IPS-11a (cell line): Measurements from ENCODE around the gene CASP1.
"Not testable (repeated sequence)": the region's sequence is repeated elsewhere in the genome, so short reads cannot be mapped to it uniquely, and the experiment has no call there.

Source experiments
- H3K4me3 ChIP-seq: one replicate; pipeline ENCODE4 v1.5.1; 2013; ENCODE audit warnings: low read depth, low read length, control low read depth

Gene CASP1

GRCh38 chr11:105034813-105035620, at the start of gene CASP1:
TSS of gene CASP1 (minus strand) at chr11:105035144. CDS start at chr11:105035113, 31 bp downstream.
- no peak within 1 kb of the TSS for H3K4me3 ChIP-seq

- H3K4me3 ChIP-seq, result no peak overlapping the region
These were observed 46.6 kb upstream of the CASP1 start for GRCh38 chr11:105081412-105082150.

DNA sequence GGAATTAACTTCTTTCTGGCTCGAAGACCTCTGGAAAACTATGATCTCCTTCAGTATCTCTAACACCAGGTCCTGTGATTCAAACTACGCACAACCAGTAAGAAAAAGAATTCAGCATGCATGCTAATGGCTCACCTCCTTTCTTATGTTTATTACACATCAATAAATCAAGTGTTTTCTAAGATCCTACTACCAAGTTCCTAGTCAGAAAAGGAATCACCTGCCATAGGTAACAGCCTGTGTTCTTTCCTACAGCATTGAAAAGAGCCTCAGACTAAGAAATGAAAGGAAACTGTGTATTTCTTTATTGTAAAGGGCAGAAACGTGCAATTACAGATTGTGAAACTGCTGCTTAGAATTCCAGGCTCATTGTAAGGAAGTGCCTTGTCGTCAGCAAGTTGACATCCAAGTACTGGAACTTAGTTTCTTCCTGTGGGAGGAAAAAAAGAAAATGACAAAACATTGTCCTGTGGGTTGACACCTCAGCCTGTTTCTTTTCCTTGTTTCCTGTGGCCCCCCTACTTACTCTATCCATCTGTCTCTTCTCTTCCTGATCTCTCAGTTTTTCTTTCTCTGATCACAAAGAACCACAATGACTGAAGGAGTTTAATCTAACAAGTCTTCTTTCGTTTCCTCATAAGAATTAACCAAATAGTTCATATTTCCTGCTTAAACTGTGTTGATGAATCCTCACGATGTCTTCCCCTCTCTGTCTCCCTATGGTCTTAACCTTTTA, 45.4 kb upstream of the CASP1 start:
- H3K4me3 ChIP-seq, result not testable (repeated sequence)

DNA sequence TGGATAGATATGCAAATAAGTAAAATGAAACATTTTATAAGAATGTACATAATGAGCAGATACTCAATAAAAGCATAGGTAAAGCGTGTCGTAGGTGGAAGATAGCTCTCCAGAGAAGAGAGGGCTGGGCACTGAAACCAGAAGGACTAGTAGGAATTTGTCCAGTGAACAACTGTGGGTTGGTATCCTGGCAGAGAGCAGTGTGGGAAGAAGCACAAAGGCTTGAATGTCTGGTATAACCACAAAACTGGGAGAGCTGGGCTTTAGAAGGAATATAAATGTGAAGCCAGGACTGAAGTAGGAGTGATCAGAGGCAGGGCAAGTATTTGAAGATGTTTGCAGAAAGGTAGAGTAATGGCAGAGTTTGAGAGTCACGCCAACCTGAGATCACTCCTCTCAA, 43.3 kb upstream of the CASP1 start:
- no peak overlapping the region for H3K4me3 ChIP-seq

DNA sequence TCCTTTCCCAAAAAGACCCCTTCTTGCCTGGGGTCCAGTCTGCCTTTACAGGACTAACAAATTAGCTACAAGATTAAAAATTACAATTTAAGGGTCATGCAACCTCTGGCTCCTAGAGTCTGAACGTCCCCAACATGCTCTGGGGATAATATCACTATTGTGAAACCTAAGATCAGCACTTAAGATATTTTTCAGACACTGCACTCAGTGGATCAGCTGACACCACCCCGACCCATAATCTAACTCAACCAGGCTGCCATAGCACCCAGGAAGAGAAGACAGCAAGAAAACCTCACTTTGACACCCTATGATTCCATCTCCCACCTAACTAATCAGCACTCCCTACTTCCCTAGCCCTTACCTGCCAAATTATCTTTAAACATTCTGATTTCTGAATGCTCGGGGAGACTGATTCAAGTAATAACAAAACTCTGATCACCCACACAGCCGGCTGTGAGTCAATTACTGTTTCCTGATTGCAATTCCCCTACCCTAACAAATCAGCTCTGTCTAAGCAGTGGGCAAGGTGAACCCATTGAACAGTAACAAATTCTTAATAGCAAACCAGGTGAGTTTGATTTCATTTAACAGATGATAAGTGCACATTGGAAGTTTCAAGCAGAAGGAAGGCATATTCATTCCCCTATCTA, 42.3 kb upstream of the CASP1 start:
- H3K4me3 ChIP-seq, result not testable (repeated sequence)

DNA sequence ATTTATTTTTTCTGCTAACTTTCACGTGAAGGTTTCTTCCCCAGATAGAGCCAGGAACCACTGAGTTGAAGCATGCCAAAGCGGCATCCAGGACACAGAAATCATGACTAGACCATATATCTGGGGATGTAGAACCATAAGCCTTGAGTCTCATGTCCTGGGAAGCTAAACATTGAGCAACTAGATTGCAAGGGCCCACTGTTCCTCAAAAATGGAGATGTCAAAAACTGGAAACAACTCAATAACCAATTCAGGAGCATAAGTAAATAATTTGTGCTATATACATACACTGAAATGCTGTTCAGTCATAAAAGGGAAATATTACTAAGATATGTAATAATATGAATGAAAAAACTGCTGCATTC, 39.2 kb upstream of the CASP1 start:
- no peak overlapping the region for H3K4me3 ChIP-seq

GRCh38 chr11:105073456-105074165, 38.7 kb upstream of the CASP1 start:
- H3K4me3 ChIP-seq, result no peak overlapping the region

GRCh38 chr11:105072080-105072479, 37.1 kb upstream of the CASP1 start:
- H3K4me3 ChIP-seq, result not testable (repeated sequence)

GRCh38 chr11:105071089-105071732, 36.3 kb upstream of the CASP1 start:
- H3K4me3 ChIP-seq, result no peak overlapping the region

DNA sequence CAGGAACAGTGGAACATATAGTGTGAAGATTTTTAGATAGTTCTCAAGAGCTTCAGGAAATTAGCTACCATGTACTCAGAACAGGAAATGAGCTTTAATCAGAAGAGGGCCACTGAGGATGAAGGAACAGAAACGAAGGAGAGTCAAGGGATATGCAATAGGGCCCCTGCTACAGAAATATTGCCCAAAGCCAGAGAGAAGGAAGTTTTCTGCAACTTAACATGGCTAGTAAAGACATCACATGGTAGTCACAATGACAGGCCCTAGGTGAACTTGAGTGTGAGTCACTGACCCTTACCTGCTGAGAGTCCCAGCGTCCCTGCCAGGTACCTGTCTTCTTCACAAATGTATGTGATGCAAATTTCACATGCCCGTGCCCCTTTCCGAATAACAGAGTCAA, 35.4 kb upstream of the CASP1 start:
- no peak overlapping the region for H3K4me3 ChIP-seq

GRCh38 chr11:105069749-105070148, 34.8 kb upstream of the CASP1 start:
- not testable (repeated sequence) for H3K4me3 ChIP-seq

DNA sequence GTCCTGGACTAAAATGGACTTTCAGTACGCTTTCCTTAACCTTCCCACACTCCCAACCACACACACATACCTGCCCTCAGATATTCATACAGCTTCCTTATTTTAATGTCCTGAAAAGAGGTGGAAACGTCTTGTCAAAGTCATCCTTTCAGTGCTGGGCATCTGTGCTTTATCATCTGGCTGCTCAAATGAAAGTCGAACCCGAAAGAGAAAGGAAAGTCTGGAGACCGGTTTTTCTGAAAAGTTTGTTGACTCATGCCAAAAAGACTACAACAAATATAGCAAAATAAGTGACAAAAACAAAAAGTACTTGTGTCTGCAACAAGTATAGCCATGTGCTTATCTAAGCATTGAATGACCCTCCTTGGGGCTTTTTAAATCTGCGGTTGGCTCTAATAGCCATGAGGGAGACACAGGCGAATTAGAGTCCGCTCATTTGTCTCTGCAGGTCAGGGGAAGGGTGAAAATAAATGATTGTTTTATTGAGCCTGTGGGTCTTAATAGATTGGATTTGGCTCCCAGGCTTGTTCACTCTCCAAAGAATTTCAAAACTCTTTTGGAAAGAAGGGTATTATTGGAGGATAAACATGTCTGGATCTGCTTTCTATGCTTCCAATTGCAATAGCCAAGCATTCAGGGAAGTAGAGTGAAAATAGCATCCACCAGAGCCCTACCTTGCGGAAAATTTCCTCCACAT, 28.4 kb upstream of the CASP1 start:
- not testable (repeated sequence) for H3K4me3 ChIP-seq

GRCh38 chr11:105057432-105057831, 22.5 kb upstream of the CASP1 start:
- H3K4me3 ChIP-seq, result no peak overlapping the region

GRCh38 chr11:105056446-105056845, 21.5 kb upstream of the CASP1 start:
- no peak overlapping the region for H3K4me3 ChIP-seq

DNA sequence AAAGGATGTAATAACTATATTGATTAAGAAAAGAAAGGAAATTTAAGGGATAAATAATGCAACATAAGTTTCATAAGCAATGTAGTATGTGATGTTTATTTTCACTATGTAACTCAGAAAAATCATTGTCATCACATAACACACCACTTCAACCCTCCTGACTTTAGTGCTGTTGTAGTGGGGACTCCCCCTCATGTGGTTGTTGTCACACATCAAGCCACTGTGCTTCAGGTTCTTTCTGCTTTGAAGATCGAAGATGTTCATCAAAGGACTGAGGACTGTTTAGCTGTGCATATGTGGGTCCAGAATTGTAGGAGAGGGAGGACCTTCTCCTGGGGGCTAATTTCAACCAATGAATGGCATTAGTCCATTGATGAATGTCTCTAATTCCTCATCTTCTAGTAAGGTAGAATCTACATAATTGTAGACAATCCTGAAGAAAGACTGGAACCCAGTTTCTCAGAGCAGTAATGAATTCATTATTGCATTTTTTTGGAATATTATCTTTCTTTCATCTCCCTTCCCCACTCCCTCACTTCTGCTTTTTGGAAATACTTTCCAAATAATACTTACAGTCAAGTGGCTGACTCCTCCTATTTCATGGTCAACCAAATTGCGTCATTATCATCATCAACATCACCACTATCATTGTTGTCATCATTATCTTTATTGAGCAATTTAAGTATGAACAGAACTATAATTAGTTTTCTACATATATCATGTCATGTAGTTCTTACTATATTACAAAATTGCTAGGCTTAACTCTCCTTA, 20.0 kb upstream of the CASP1 start:
- H3K4me3 ChIP-seq, result no peak overlapping the region

DNA sequence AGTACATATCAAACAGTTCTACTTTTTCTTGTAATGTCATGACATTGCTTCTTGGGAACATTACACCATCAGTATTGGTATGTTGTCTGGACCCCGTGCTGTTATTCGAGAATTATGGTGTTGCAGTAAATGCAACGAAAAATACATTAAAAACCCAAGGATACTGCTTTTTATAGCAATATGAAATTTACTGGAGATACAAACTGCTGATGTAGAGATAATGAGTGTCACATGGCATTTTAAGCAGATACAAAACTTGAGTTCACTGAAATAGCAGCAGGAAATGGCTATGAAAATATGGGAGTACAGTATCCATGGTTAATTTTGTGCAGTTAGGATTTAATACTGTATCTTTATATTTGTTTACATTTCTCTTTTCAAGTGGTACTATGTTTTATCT, 17.5 kb upstream of the CASP1 start:
- no peak overlapping the region for H3K4me3 ChIP-seq

- no peak overlapping the region for H3K4me3 ChIP-seq
These were observed 16.6 kb upstream of the CASP1 start for GRCh38 chr11:105051559-105051958.

DNA sequence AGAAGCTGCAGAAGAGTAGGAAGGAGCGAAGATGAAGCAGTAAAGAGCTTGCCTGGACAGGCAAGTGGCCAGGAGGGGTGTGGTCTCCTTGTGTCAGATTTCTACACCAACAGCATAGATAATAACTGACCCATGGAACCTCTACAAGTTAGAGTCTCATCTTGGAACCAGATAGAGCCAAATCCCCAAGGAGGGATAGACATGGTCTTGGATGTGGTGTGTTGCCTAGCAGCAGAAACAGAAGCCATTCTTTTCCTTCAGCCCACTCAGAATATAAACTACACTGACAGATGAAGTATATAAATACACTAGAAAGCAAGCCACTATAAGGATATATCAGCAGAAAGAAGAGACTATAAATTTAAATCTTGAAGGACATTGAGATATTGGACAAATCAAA, 14.5 kb upstream of the CASP1 start:
- H3K4me3 ChIP-seq, result no peak overlapping the region
